ENCODE data around the gene TSKS. TPM values are rescaled to one million over a fixed set of nuclear protein-coding genes. Genes with fewer than 3 reads are reported as not detected.
A peak's percentile ranks its signal among the peaks of the same experiment; 100 is the strongest.
"Not testable (repeated sequence)": the region's sequence is repeated elsewhere in the genome, so short reads cannot be mapped to it uniquely, and the experiment has no call there.

Gene TSKS
- total and polyA plus RNA-seq, 4 donors, result 0.10 to 0.50 (median 0.41) TPM

DNA sequence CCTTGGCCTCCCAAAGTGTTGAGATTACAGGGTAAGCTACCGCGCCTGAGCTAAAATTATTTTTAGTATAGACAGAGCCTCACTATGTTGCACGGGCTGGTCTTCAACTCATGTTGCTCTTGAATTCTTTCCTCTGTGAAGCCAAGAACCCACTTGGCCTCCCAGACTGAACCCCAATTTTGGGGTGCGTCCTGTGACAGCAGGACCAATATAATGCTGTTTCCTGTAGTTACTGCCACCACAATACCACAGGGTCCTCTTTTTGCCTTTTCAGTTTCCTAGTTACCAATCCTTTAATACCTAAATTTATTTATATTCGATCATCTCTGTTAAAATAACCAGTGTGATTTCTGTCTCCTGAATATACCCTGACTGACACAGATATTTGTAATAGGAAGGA is 32.9 kb downstream of the TSKS start:
- WGBS (ENCODE audit: insufficient coverage), result 100% methylated on average over 4 of the region's 5 CpGs
- H3K4me1 ChIP-seq (ENCODE audit: control insufficient read depth, insufficient read depth, low read length), result peaks cover 15% of the 10 kb centered on the region
- no peak overlapping the region for H3K27ac ChIP-seq (ENCODE audit: low read depth, low read length)
- DNase-seq (ENCODE audit: low read depth in 4 of 6, low spot score in 6 of 6), result no peak
- H3K36me3 ChIP-seq (ENCODE audit: control insufficient read depth, insufficient read depth, low read length), result no peaks in the 10 kb centered on the region
- H3K9me3 ChIP-seq (ENCODE audit: control insufficient read depth, insufficient read depth, low read length), result no peaks in the 10 kb centered on the region
- no peaks in the 10 kb centered on the region for H3K27me3 ChIP-seq (ENCODE audit: control insufficient read depth, insufficient read depth, low read length)
- no peak overlapping the region for H3K4me3 ChIP-seq (ENCODE audit: low read depth, low read length)

DNA sequence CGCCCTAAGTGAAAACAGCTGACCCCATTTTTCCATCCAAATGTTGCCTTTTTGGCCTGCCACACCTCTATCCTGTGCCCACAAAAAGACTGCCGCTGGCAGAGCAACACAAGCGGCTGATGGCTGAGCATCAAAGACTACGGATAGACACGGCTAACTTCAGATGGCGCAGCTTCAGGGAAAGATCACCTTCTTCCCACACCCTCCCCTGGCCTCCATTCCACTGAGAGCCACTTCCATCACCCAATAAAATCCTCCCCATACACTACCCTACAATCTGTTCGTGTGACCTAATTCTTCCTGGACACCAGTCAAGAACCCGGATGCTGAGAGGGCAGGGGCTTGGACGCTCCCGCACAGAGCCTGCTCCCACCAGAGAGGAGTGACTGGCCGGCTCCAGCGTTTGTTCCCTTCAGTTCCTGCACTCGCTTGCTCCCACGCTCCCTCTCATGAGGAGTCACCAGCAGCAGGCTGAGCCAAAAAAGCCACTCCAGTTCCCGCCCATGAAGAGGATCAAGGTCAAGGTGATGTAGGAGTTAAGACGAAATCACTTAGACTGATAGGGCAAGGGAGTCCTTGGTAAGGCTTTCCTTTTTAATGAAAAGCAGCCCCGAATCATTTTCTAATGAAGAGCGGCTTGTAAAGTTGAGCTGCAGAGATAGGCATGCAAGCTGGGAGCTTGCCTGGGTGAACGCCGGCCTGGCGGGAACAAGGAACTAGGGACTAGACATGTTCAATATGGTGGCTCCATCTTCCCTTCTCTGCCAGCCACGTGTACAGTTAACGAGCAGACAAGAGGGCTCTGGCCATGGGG is 35.7 kb downstream of the TSKS start:
- 57% methylated on average over 16 of the region's 23 CpGs for WGBS (ENCODE audit: insufficient coverage)
- no peaks in the 10 kb centered on the region for H3K27me3 ChIP-seq (ENCODE audit: control insufficient read depth, insufficient read depth, low read length)
- H3K9me3 ChIP-seq (ENCODE audit: control insufficient read depth, insufficient read depth, low read length), result no peaks in the 10 kb centered on the region
- H3K36me3 ChIP-seq (ENCODE audit: control insufficient read depth, insufficient read depth, low read length), result no peaks in the 10 kb centered on the region
- no peak overlapping the region for H3K4me3 ChIP-seq (ENCODE audit: low read depth, low read length)
- DNase-seq (ENCODE audit: low read depth in 4 of 6, low spot score in 6 of 6), result peak in 3 of 6 donors; percentile 7 to 39 (median 20)
- peak overlapping the region; percentile 61 for H3K27ac ChIP-seq (ENCODE audit: low read depth, low read length)
- H3K4me1 ChIP-seq (ENCODE audit: control insufficient read depth, insufficient read depth, low read length), result peaks cover 15% of the 10 kb centered on the region

DNA sequence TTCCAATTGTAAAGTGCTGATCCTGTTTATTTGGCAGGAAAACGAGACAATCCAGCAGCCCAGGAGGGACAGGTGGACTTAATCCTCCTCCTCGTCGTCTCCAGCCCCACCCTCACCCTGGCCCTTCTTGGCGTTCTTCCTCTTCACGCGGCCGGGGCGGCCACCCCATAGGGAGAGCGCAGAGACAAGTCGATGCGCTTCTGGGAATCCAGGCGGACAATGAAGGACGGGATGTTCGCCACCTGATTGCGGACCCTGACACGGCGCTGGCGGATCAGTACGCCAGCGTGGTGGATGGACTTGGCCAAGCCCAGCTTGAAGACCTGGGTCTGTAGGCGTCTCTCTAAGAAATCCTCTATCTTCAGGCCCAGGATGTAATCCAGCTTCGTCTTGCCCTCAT is 43.7 kb downstream of the TSKS start:
- not testable (repeated sequence) for DNase-seq (ENCODE audit: low read depth in 4 of 6, low spot score in 6 of 6); H3K36me3 ChIP-seq (ENCODE audit: control insufficient read depth, insufficient read depth, low read length); H3K27ac ChIP-seq (ENCODE audit: low read depth, low read length); H3K9me3 ChIP-seq (ENCODE audit: control insufficient read depth, insufficient read depth, low read length); H3K27me3 ChIP-seq (ENCODE audit: control insufficient read depth, insufficient read depth, low read length); H3K4me1 ChIP-seq (ENCODE audit: control insufficient read depth, insufficient read depth, low read length); H3K4me3 ChIP-seq (ENCODE audit: low read depth, low read length)
- 81% methylated on average over 19 of the region's 22 CpGs for WGBS (ENCODE audit: insufficient coverage)

DNA sequence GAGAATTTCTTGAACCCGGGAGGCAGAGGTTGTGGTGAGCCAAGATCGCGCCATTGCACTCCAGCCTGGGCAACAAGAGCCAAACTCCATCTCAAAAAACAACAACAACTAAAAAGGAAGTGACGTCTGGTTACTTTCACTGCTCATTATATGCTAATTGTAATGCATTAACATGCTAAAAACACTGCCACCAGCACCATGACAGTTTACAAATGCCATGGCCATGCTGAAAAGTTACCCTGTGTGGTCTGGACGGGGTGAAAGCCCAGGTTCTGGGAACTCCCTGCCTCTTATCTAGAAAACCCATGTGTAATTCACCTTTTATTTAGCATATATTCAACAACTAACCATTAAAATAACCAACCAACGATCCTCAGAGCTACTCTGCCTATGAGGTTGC is 44.1 kb downstream of the TSKS start:
- Histone ChIP-seq H3K9me3 (ENCODE audit: control insufficient read depth, insufficient read depth, low read length) (no peaks in the 10 kb centered on the region), H3K27ac (ENCODE audit: low read depth, low read length) (peak overlapping the region; percentile 49), H3K36me3 (ENCODE audit: control insufficient read depth, insufficient read depth, low read length) (peaks cover 4% of the 10 kb centered on the region), H3K4me1 (ENCODE audit: control insufficient read depth, insufficient read depth, low read length) (peaks cover 9% of the 10 kb centered on the region), H3K27me3 (ENCODE audit: control insufficient read depth, insufficient read depth, low read length) (no peaks in the 10 kb centered on the region), H3K4me3 (ENCODE audit: low read depth, low read length) (no peak overlapping the region)
- no peak for DNase-seq (ENCODE audit: low read depth in 4 of 6, low spot score in 6 of 6)
- WGBS (ENCODE audit: insufficient coverage), result 72% methylated on average over 2 of the region's 6 CpGs

- peak overlapping the region; percentile 49 for H3K27ac ChIP-seq (ENCODE audit: low read depth, low read length)
- WGBS (ENCODE audit: insufficient coverage), result 70% methylated on average over 5 of the region's 8 CpGs
- no peak overlapping the region for H3K4me3 ChIP-seq (ENCODE audit: low read depth, low read length)
Observed at GRCh38 chr19:49718511-49718910, 44.6 kb downstream of the TSKS start.

GRCh38 chr19:49716154-49716553 is 47.0 kb downstream of the TSKS start:
- peaks cover 30% of the 10 kb centered on the region for H3K36me3 ChIP-seq (ENCODE audit: control insufficient read depth, insufficient read depth, low read length)
- H3K9me3 ChIP-seq (ENCODE audit: control insufficient read depth, insufficient read depth, low read length), result no peaks in the 10 kb centered on the region
- no peak overlapping the region for H3K4me3 ChIP-seq (ENCODE audit: low read depth, low read length)
- no peak overlapping the region for H3K27ac ChIP-seq (ENCODE audit: low read depth, low read length)
- peaks cover 9% of the 10 kb centered on the region for H3K4me1 ChIP-seq (ENCODE audit: control insufficient read depth, insufficient read depth, low read length)
- H3K27me3 ChIP-seq (ENCODE audit: control insufficient read depth, insufficient read depth, low read length), result no peaks in the 10 kb centered on the region
- DNase-seq (ENCODE audit: low read depth in 4 of 6, low spot score in 6 of 6), result no peak
- WGBS (ENCODE audit: insufficient coverage), result 47% methylated on average over 2 of the region's 3 CpGs

More at GRCh38 chr19:49718511-49718910, 44.6 kb downstream of the TSKS start:
- Histone ChIP-seq H3K4me1 (ENCODE audit: control insufficient read depth, insufficient read depth, low read length) (peaks cover 9% of the 10 kb centered on the region), H3K9me3 (ENCODE audit: control insufficient read depth, insufficient read depth, low read length) (no peaks in the 10 kb centered on the region), H3K27me3 (ENCODE audit: control insufficient read depth, insufficient read depth, low read length) (no peaks in the 10 kb centered on the region), H3K36me3 (ENCODE audit: control insufficient read depth, insufficient read depth, low read length) (peaks cover 8% of the 10 kb centered on the region)
- DNase-seq (ENCODE audit: low read depth in 4 of 6, low spot score in 6 of 6), result peak in 3 of 6 donors; percentile 4 to 68 (median 9)

GRCh38 chr19:49713236-49713845 is 49.8 kb downstream of the TSKS start:
- peaks cover 54% of the 10 kb centered on the region for H3K36me3 ChIP-seq (ENCODE audit: control insufficient read depth, insufficient read depth, low read length)
- no peaks in the 10 kb centered on the region for H3K9me3 ChIP-seq (ENCODE audit: control insufficient read depth, insufficient read depth, low read length)
- H3K27me3 ChIP-seq (ENCODE audit: control insufficient read depth, insufficient read depth, low read length), result no peaks in the 10 kb centered on the region
- peaks cover 4% of the 10 kb centered on the region for H3K4me1 ChIP-seq (ENCODE audit: control insufficient read depth, insufficient read depth, low read length)
- no peak overlapping the region for H3K27ac ChIP-seq (ENCODE audit: low read depth, low read length)
- H3K4me3 ChIP-seq (ENCODE audit: low read depth, low read length), result no peak overlapping the region
- no peak for DNase-seq (ENCODE audit: low read depth in 4 of 6, low spot score in 6 of 6)
- WGBS (ENCODE audit: insufficient coverage), result 89% methylated on average over 6 of the region's 8 CpGs

- WGBS (ENCODE audit: insufficient coverage), result 62% methylated on average over 16 of the region's 20 CpGs
- no peak overlapping the region for H3K27ac ChIP-seq (ENCODE audit: low read depth, low read length)
- no peaks in the 10 kb centered on the region for H3K4me1 ChIP-seq (ENCODE audit: control insufficient read depth, insufficient read depth, low read length)
- no peaks in the 10 kb centered on the region for H3K27me3 ChIP-seq (ENCODE audit: control insufficient read depth, insufficient read depth, low read length)
- no peak overlapping the region for H3K4me3 ChIP-seq (ENCODE audit: low read depth, low read length)
- DNase-seq (ENCODE audit: low read depth in 4 of 6, low spot score in 6 of 6), result no peak
- no peaks in the 10 kb centered on the region for H3K9me3 ChIP-seq (ENCODE audit: control insufficient read depth, insufficient read depth, low read length)
- peaks cover 63% of the 10 kb centered on the region for H3K36me3 ChIP-seq (ENCODE audit: control insufficient read depth, insufficient read depth, low read length)
Observed at GRCh38 chr19:49712397-49712859, 50.7 kb downstream of the TSKS start.

DNA sequence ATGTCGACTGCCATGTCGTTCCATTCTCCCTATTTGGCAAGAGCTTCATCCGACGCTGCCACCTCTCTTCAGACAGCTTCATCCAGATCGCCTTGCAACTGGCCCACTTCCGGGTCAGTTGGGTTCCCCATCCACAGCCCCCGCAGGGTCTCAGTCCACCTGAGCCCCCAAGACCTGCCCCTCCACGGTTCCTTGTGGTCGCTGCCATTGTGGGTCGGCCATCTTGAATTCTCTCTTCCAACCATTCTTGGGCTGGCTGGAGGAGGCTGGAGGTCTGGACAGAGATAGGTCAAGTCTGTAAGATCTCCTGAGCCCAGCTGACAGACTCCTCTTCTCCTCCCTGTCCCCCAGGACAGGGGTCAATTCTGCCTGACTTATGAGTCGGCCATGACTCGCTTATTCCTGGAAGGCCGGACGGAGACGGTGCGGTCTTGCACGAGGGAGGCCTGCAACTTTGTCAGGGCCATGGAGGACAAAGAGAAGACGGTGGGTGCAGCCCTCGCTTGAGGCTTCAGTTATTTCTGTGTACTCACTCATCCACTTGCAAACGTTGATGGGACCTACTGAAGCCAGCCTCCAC is 52.6 kb downstream of the TSKS start:
- no peak for DNase-seq (ENCODE audit: low read depth in 4 of 6, low spot score in 6 of 6)
- Histone ChIP-seq H3K27ac (ENCODE audit: low read depth, low read length) (no peak overlapping the region), H3K4me3 (ENCODE audit: low read depth, low read length) (no peak overlapping the region), H3K36me3 (ENCODE audit: control insufficient read depth, insufficient read depth, low read length) (peaks cover 83% of the 10 kb centered on the region), H3K4me1 (ENCODE audit: control insufficient read depth, insufficient read depth, low read length) (no peaks in the 10 kb centered on the region), H3K9me3 (ENCODE audit: control insufficient read depth, insufficient read depth, low read length) (no peaks in the 10 kb centered on the region), H3K27me3 (ENCODE audit: control insufficient read depth, insufficient read depth, low read length) (no peaks in the 10 kb centered on the region)
- WGBS (ENCODE audit: insufficient coverage), result 98% methylated on average over 13 of the region's 20 CpGs

Data from spinal cord (tissue), 10 donors.